OCI-LY7 (cell line): ENCODE data around the gene TESPA1. TPM values are rescaled to one million over a fixed set of nuclear protein-coding genes. Genes with fewer than 3 reads are reported as not detected.

Experiments used
- BruUV-seq: library from RNA; stranded (reverse); fragments of 400-500 nt; replicated peaks from 2 replicates; lab custom pipeline; 2021; lab: Mats Ljungman, UMichigan
- CTCF ChIA-PET: fragments of 300-600 bp; sonication (Branson Sonifier 250); formaldehyde crosslinking; loops from one replicate; lab custom pipeline; 2022; ENCODE audit warnings: antibody characterized with exemption; ENCODE audit not compliant: unreplicated experiment; lab: Charles Lee
- POLR2A ChIA-PET: fragments of 300-600 bp; sonication (Branson Sonifier 250); formaldehyde crosslinking; loops from one replicate; lab custom pipeline; 2022; ENCODE audit warnings: antibody characterized with exemption; lab: Charles Lee
- DNase-seq: peaks from one replicate; pipeline ENCODE4 v3.0.0-alpha.2; 2015; ENCODE audit warnings: low spot score
- H2AFZ ChIP-seq: fragments of 200-600 bp; sonication (generic), shearing (Covaris generic); 2 replicates; pipeline ENCODE4 v1.6.1; 2014; ENCODE audit warnings: mild to moderate bottlenecking, antibody characterized with exemption, low read length, moderate library complexity
- H3K27ac ChIP-seq: fragments of 200-600 bp; sonication (generic); 2 replicates; pipeline ENCODE4 v1.5.1; 2014; ENCODE audit warnings: mixed run types, low read depth, mild to moderate bottlenecking, moderate library complexity, low read length, inconsistent platforms; ENCODE audit not compliant: poor library complexity, severe bottlenecking
- H3K36me3 ChIP-seq: fragments of 200-600 bp; sonication (generic); 2 replicates; pipeline ENCODE4 v1.6.1; 2014; ENCODE audit warnings: mild to moderate bottlenecking, antibody characterized with exemption, low read length, moderate library complexity, mixed read lengths; ENCODE audit not compliant: insufficient read depth
- H3K4me1 ChIP-seq: fragments of 200-600 bp; sonication (generic); 2 replicates; pipeline ENCODE4 v1.5.1; 2014; ENCODE audit warnings: mild to moderate bottlenecking, low read length; ENCODE audit not compliant: insufficient read depth, poor library complexity, severe bottlenecking
- H3K4me2 ChIP-seq: fragments of 200-600 bp; sonication (generic); 2 replicates; pipeline ENCODE4 v1.6.1; 2014; ENCODE audit warnings: mild to moderate bottlenecking, low read length
- H3K4me3 ChIP-seq: fragments of 200-600 bp; sonication (generic); 2 replicates; pipeline ENCODE4 v1.5.1; 2014; ENCODE audit warnings: mild to moderate bottlenecking, low read depth, low read length; ENCODE audit not compliant: poor library complexity, severe bottlenecking
- H3K79me2 ChIP-seq: fragments of 200-600 bp; sonication (generic); 2 replicates; pipeline ENCODE4 v1.6.1; 2016; ENCODE audit warnings: low read depth, mild to moderate bottlenecking, low read length, moderate library complexity, mixed read lengths; ENCODE audit not compliant: insufficient read depth
- H3K9me2 ChIP-seq: fragments of 200-600 bp; sonication (generic); 2 replicates; pipeline ENCODE4 v1.6.1; 2016; ENCODE audit warnings: mild to moderate bottlenecking, low read length, mixed read lengths; ENCODE audit not compliant: insufficient read depth
- H3K9me3 ChIP-seq: fragments of 200-600 bp; sonication (generic); 2 replicates; pipeline ENCODE4 v1.6.1; 2014; ENCODE audit warnings: mild to moderate bottlenecking, mixed run types, low read length, mixed read lengths
- H4K20me1 ChIP-seq: fragments of 200-600 bp; sonication (generic); 2 replicates; pipeline ENCODE4 v1.6.1; 2014; ENCODE audit warnings: mild to moderate bottlenecking, antibody characterized with exemption, low read length, moderate library complexity, mixed read lengths; ENCODE audit not compliant: insufficient read depth
- EZH2phosphoT487 ChIP-seq: fragments of 200-600 bp; sonication (generic); IDR thresholded peaks from 2 replicates; pipeline ENCODE4 v1.6.1; 2018; ENCODE audit warnings: low read depth, borderline replicate concordance, mild to moderate bottlenecking, mixed run types, antibody characterized with exemption, low read length, moderate library complexity, mixed read lengths
- intact Hi-C: fragments of 100-400 bp; cut with micrococcal nuclease; formaldehyde crosslinking; loops from one replicate; pipeline ENCODE4 v1.10.0; 2022; ENCODE audit not compliant: unreplicated experiment
- total RNA-seq, 2 experiments: library from RNA; depleted of rRNA in 1 of 2; stranded (reverse); fragments of >200 nt in 1 of 2; shearing (Covaris generic) in 1 of 2; gene quantifications; 2 replicates each; pipeline ENCODE4 v1.2.3, GENCODE V29; 2014 to 2022
- TF ChIP-seq, protein P1 (sequence below): fragments of 200-600 bp; sonication (generic); conservative IDR thresholded peaks from 2 replicates; pipeline ENCODE4 v1.5.1; 2014; ENCODE audit warnings: mild to moderate bottlenecking, antibody characterized with exemption, low read length, moderate library complexity, mixed read lengths

Gene TESPA1
- total RNA-seq, 2 experiments from 2014 or later, result 9.5 to 24.1 TPM

DNA sequence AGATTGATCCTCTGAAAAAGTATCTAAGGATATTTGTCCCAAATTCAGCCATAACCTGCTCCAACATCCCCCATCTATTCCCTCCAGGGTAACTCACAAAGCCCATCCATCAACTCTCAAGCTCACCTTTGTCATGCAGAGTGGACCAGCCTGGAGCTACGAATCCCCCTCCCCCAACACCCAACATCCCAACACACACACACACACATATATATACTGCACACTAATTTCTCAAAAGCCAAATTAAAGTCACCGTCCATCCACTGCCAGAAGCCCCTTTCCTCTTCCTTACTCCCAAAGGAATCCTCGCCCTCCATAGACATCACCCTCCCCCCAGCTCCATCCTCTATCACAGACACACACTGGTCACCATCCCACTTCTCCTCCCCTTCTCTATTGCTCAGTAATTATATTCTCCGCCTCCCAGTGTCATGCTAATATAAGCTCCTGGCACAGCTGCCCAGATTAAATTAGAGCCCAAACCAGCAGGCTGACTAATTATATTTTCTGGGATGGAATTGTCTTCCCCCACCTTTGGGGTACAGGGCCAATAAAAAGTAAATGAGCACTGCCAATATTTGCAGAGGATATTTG, 13.5 kb upstream of the TESPA1 start:
- Histone ChIP-seq H3K79me2 (no peaks in the 10 kb centered on the region), H3K9me3 (peaks cover 14% of the 10 kb centered on the region; the same call in 1 of the 2 replicates), H3K27ac (no peak overlapping the region), H3K4me2 (no peak overlapping the region), H3K4me3 (no peak overlapping the region), H2AFZ (no peak overlapping the region), H3K36me3 (peaks cover 7% of the 10 kb centered on the region), H3K4me1 (peaks cover 43% of the 10 kb centered on the region), H3K9me2 (no peaks in the 10 kb centered on the region), H4K20me1 (no peaks in the 10 kb centered on the region)
- ChIA-PET POLR2A (interaction anchor here (0.6 to 3.0 kb wide), 7 partner anchors 10 to 141 kb away, joined by 3 to 11 read pairs (median 3); partner anchors contain the start of gene TESPA1), CTCF (interaction anchor here (3.2 kb wide), 1 partner anchor 74 kb away, joined by 25 read pairs; no protein-coding TSS in a partner anchor)
- intact Hi-C loops, result no loop called here
- DNase-seq, result no peak
- TF ChIP-seq, protein P1, sequence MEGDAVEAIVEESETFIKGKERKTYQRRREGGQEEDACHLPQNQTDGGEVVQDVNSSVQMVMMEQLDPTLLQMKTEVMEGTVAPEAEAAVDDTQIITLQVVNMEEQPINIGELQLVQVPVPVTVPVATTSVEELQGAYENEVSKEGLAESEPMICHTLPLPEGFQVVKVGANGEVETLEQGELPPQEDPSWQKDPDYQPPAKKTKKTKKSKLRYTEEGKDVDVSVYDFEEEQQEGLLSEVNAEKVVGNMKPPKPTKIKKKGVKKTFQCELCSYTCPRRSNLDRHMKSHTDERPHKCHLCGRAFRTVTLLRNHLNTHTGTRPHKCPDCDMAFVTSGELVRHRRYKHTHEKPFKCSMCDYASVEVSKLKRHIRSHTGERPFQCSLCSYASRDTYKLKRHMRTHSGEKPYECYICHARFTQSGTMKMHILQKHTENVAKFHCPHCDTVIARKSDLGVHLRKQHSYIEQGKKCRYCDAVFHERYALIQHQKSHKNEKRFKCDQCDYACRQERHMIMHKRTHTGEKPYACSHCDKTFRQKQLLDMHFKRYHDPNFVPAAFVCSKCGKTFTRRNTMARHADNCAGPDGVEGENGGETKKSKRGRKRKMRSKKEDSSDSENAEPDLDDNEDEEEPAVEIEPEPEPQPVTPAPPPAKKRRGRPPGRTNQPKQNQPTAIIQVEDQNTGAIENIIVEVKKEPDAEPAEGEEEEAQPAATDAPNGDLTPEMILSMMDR, result no peak
- TF ChIP-seq EZH2phosphoT487, result no peak
- BruUV-seq, result no TSS peak

DNA sequence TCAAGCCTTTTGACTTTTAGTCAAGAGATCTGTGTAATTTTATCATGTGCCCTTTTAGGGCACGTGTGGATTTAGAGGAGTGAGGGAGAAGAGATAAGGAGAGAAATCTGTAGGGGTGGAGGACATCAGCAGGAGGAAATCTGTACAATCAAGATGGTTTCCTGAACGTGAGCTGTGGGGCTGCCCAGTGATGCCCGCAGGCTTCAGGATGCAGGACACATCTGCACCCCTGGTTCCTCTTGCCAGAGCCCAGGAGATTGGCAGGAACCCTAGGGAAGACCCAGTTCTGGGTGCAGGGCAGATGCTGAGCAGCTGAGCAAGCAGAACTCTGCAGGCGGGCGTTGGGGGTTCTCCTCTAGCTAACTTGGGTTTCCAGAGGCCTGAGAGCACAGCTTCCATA, 11.6 kb upstream of the TESPA1 start:
- no peak for TF ChIP-seq EZH2phosphoT487
- TF ChIP-seq, protein P1, result no peak
- H3K4me3 ChIP-seq, result no peak overlapping the region
- no peak for DNase-seq

More for the DNA sequence above, 11.6 kb upstream of the TESPA1 start:
- no peaks in the 10 kb centered on the region for H4K20me1 ChIP-seq
- no peak overlapping the region for H3K27ac ChIP-seq
- ChIA-PET POLR2A (interaction anchor here (0.6 to 3.0 kb wide), 5 partner anchors 11 to 715 kb away, joined by 3 to 11 read pairs (median 5); partner anchors contain the start of gene TESPA1), CTCF (interaction anchor here (3.2 kb wide), 1 partner anchor 76 kb away, joined by 25 read pairs; no protein-coding TSS in a partner anchor)
- H3K9me2 ChIP-seq, result no peaks in the 10 kb centered on the region
- peaks cover 14% of the 10 kb centered on the region; the same call in 1 of the 2 replicates for H3K9me3 ChIP-seq
- peaks cover 7% of the 10 kb centered on the region for H3K36me3 ChIP-seq
- no peak overlapping the region for H2AFZ ChIP-seq
- peaks cover 51% of the 10 kb centered on the region for H3K4me1 ChIP-seq
- intact Hi-C loops, result no loop called here
- H3K4me2 ChIP-seq, result no peak overlapping the region
- H3K79me2 ChIP-seq, result no peaks in the 10 kb centered on the region
- no TSS peak for BruUV-seq
